Stimulated activated CD8-positive, alpha-beta memory T cell treated with anti-CD3 and anti-CD28 coated beads, Interleukin-12 subunit alpha, Interleukin-12 subunit beta, amount 100 ng/mL, for 4 hours (primary cell): ENCODE data around the gene LIMA1.
"Not testable (repeated sequence)": the region's sequence is repeated elsewhere in the genome, so short reads cannot be mapped to it uniquely, and the experiment has no call there.

Experiments used
- DNase-seq: peaks from one replicate; pipeline ENCODE4 v3.0.0-alpha.2; 2020; ENCODE audit warnings: low read depth

Gene LIMA1

GRCh38 chr12:50247665-50248064 is 35.7 kb downstream of the LIMA1 start:
- DNase-seq, result not testable (repeated sequence)

- no peak for DNase-seq
These were observed 36.3 kb downstream of the LIMA1 start for GRCh38 chr12:50246873-50247612.

GRCh38 chr12:50246197-50246865 is 37.0 kb downstream of the LIMA1 start:
- DNase-seq, result no peak

GRCh38 chr12:50243507-50243906 is 39.8 kb downstream of the LIMA1 start:
- DNase-seq, result no peak

- DNase-seq, result no peak
These were observed 40.5 kb downstream of the LIMA1 start for GRCh38 chr12:50242751-50243191.

- no peak for DNase-seq
These were observed 42.1 kb downstream of the LIMA1 start for GRCh38 chr12:50241178-50241577.

- no peak for DNase-seq
These were observed 42.6 kb downstream of the LIMA1 start for GRCh38 chr12:50240792-50241114.

GRCh38 chr12:50240096-50240791 is 43.1 kb downstream of the LIMA1 start:
- DNase-seq, result no peak

- no peak for DNase-seq
These were observed 43.9 kb downstream of the LIMA1 start for GRCh38 chr12:50239355-50239891.

- DNase-seq, result no peak
These were observed 49.0 kb downstream of the LIMA1 start for GRCh38 chr12:50234347-50234746.

GRCh38 chr12:50232771-50233209 is 50.5 kb downstream of the LIMA1 start:
- no peak for DNase-seq

GRCh38 chr12:50232206-50232605 is 51.1 kb downstream of the LIMA1 start:
- DNase-seq, result no peak

GRCh38 chr12:50231346-50231745 is 52.0 kb downstream of the LIMA1 start:
- no peak for DNase-seq

GRCh38 chr12:50230217-50230616 is 53.1 kb downstream of the LIMA1 start:
- no peak for DNase-seq

GRCh38 chr12:50224026-50224692 is 59.2 kb downstream of the LIMA1 start:
- DNase-seq, result no peak

- DNase-seq, result no peak
These were observed 61.0 kb downstream of the LIMA1 start for GRCh38 chr12:50222275-50222783.

GRCh38 chr12:50221228-50222008 is 61.9 kb downstream of the LIMA1 start:
- DNase-seq, result no peak

- no peak for DNase-seq
These were observed 62.8 kb downstream of the LIMA1 start for GRCh38 chr12:50220363-50220995.

GRCh38 chr12:50219544-50219943 is 63.8 kb downstream of the LIMA1 start:
- no peak for DNase-seq

GRCh38 chr12:50219001-50219400 is 64.3 kb downstream of the LIMA1 start:
- DNase-seq, result not testable (repeated sequence)

- DNase-seq, result no peak
These were observed 64.9 kb downstream of the LIMA1 start for GRCh38 chr12:50218386-50218785.
